AML-193 (cell line): Measurements from ENCODE around the gene PRDM7.
"Not testable (repeated sequence)": the region's sequence is repeated elsewhere in the genome, so short reads cannot be mapped to it uniquely, and the experiment has no call there.

Experiments used
- DNase-seq, 2 experiments: peaks; one replicate each; lab custom pipeline; 2025; lab: John Stamatoyannopoulos, UW

The PRDM7 gene

DNA sequence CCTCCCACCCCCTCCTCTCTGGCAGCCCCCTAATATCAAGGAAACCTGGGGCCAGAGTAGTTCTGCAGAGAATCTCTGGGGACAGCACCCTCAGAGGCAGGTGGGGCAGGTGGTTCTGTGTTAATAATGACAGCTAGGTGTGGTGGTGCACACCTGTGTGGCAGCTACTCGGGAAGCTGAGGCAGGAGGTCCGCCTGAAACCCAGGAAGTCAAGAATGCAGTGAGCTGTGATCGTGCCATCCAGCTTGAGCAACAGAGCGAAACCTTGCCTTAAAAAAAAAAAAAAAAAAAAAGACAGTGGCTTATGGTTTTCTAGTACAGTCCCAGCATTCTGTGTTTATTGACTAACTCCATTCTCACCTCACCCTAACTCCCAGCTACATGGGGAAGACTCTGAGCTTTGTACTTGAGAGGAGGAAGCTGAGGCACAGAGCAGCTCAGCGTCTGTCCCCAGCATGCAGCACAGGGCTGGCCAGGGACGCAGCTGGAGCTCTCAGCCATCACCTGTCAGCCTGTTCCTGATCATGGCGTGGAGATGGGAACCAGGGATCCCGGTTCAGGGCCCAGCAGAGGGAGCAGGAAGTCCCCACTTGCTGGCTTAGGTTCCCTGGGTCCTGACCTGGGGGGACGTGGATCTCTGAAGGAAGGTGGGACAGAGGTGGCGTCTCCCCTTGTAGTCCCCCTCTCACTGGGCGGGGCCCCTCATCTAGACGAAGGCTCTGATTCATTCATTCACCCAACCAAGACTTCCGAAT is 64.0 kb downstream of the PRDM7 start:
- no peak for DNase-seq

DNA sequence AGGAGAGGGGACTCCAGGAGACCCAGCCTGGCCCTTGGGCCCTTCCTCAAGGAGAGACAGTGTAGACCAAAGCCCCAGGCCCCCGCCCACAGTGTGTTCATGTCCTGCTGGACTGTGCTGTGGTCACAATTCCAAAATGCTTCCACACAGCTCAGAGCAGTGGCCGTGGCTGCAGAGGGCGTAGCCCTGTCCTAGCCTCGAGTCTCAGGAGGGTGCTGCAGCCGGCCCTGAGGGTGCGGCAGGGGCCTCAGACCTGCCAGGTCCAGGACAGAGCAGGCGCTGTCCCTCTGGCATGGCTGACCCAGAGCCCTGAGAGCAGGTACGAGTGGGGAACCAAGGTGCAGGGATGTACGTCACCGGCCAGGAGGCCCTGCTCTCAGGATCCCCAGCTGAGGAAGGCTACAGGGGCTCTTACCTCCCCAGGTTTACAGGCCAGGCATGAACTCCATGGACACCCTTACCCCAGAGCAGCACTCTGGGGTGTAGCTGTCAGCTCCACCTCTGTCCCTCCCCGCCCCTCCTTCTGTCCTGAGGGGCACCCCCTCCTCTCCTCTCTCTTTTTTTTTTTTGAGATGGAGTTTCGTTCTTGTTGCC is 65.1 kb downstream of the PRDM7 start:
- no peak for DNase-seq

DNA sequence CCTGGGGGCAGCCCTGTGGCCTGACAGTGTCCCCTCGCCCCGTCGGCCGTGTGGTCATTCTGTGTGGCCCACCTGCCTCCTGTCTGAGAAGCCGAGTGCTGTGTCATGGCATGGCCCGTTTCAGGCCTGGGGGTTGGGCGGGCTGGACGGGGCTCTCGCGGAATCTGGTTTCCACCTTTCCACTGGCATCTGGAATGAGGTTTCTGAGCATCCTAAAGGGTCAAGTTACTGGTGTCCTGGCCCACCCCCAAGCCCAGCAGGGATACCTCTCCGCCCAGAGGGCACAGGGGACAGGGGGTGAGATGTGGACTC is 65.7 kb downstream of the PRDM7 start:
- no peak for DNase-seq

DNA sequence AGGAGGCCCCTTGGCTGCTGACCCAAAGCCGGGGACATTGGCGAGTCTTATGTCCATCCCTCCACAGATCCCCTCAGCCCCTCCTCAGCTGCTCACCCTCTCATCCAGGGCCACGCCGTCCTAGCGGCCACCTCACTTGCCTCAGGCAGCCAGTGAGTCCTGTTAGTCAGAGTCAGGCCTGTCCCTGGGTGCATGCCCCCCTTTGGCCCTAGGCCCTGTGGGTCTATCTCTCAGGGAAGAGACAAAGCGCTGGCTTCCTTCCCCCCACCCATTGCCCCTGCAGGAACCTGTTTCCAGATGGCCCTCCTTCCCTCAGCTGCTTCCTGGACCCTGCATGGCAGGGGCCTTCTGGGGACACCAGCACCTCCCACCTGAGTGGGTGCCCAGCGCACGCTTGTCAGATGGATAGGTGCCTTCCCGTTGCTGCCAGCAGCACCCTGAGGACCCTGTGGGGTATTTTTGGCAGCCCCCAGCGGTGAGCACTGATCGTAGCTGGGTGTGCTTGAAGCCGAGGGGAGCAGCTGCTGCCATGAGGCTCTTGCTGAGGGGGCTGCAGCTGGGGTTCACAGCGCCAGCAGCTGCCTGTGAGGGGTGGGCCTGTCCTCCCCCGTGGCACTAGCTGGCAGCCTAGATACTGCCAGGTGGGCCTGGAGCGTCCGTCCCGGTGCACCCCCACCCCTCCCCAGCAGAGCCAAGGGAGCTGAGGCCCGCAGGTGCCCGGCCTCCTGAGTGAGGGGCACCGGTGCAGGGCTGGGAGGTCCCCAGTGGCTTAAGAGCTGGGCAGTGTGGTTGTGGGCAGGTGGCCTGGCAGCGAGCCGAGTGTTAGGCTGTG is 66.2 kb downstream of the PRDM7 start:
- DNase-seq: no peak

DNA sequence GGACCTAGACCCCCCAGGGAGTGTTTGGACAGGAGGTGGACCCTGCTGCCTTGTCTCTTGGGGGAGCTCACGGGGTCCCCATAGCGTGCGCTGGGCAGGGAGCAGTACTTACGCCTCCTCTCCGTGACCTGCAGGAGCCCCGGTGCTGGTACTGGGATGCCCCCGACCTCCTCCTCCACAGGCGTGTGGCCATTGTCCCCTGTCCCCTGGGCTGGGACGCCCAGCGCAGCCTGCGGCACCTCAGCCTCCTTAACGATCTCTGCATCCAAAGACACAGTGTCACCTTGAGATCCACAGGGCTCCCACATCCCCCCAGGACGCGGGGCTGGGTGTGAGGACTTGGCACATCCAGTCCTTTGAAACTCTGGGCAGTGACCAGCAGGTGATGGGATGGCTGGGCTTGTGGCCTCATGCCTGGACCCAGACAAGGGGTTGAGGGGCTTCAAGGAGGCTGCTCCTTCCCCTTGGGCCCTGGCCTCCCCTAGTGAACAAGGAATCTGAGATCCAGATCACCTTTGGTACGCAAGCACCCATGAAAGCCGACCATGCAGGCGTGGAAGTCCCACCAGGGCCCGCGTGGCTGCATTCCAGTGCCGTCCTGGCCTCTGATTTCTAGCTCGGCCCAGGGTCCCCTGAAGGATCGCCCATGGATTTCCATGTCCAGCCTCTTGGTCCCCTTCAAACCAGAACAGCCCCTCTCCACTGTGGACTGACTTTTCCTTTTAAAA is 67.8 kb downstream of the PRDM7 start:
- no peak for DNase-seq

DNA sequence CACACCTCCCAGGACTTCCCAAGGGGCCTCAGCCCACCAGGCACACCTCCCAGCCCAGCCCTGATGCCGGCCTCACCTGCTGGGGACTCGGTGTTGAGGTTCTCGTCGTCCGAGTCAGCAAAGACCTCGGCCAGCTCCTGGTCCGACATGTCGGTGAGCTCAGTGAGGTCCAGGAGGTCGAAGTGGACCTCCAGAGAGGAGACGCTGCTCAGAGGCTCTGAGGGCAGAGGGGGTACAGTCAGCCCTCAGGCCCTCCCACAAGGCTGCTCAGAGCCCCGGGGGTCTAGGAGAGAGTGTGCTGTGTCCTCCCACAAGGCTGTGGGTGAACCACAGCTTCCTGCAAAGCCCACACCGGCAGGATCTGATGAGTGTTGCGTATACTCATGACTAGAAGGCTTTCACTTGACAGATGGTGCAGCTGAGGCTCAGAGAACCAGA is 68.4 kb downstream of the PRDM7 start:
- peak; percentile 63 to 66 for DNase-seq

DNA sequence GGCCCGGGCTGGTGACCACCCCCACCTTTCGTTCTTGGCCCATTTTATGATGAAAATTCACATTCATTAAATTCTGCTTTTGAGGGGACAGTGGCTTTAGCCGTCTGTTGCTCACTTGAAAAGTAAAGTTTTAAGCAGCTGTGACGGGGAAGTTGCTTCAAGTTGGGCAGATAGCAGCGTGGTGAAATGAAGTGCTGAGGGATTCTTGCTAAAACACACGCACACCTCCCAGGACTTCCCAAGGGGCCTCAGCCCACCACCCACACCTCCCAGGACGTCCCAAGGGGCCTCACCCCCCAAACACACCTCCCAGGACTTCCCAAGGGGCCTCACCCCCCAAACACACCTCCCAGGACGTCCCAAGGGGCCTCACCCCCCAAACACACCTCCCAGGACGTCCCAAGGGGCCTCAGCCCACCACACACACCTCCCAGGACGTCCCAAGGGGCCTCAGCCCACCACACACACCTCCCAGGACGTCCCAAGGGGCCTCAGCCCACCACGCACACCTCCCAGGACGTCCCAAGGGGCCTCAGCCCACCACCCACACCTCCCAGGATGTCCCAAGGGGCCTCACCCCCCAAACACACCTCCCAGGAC is 69.4 kb downstream of the PRDM7 start:
- DNase-seq: not testable (repeated sequence)

DNA sequence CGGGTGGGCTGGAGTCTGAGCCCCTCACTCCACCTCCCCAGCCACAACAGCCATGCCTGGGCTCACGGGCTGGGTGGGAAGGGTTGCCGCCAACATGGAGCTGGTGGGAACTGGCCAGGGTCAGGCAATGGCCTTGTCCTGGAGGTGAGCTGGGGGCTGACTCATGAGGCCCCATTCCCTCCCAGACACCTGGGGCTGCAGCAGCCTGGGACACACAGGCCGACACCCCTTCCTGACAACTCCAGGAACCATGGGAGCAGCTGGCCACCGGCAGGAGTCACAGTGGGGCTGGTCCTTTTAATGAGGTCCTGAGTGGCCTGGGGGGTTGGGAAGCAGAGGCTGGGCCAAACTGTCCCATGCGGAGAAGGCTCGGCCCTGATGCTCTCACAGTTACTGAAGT is 70.1 kb downstream of the PRDM7 start:
- DNase-seq: no peak
